Right lobe of liver (tissue), 6 donors: ENCODE results near the gene TLR10. TPM values are rescaled to one million over a fixed set of nuclear protein-coding genes. Genes with fewer than 3 reads are reported as not detected.

Source experiments
- ATAC-seq, 4 donors: fragments of 200-7000 bp; cut with Tn5 transposase; one replicate each; pipeline ENCODE4 v1.9.1; 2020; ENCODE audit warnings: mild to moderate bottlenecking in 4 of 4, moderate library complexity in 4 of 4
- DNase-seq, 3 donors: peaks; one replicate each; pipeline ENCODE4 v3.0.0-alpha.2; 2020
- H3K27ac ChIP-seq, 3 donors: fragments of 200-600 bp; one replicate each; pipeline ENCODE4 v1.8.0; 2022
- H3K27me3 ChIP-seq, 2 donors: fragments of 200-600 bp; one replicate each; pipeline ENCODE4 v1.8.0; 2022
- H3K36me3 ChIP-seq, 4 donors: fragments of 200-600 bp; sonication (generic) in 1 of 4; one replicate each; pipeline versions ENCODE4 v1.5.1 to v1.8.0; 2017 to 2022; ENCODE audit warnings: control low read depth in 1 of 4
- H3K4me1 ChIP-seq, 4 donors: fragments of 200-600 bp; sonication (generic) in 1 of 4; one replicate each; pipeline versions ENCODE4 v1.5.1 to v1.8.0; 2017 to 2022; ENCODE audit warnings: control low read depth in 1 of 4
- H3K4me3 ChIP-seq, 3 donors: fragments of 200-600 bp; one replicate each; pipeline ENCODE4 v1.8.0; 2022
- H3K9me3 ChIP-seq, 4 donors: fragments of 200-600 bp; sonication (generic) in 1 of 4; one replicate each; pipeline versions ENCODE4 v1.5.1 to v1.8.0; 2017 to 2022; ENCODE audit warnings: control low read depth in 1 of 4
- POLR2A ChIP-seq: fragments of 450-650 bp; IDR thresholded peaks from one replicate; pipeline ENCODE4 v1.6.1; 2017; ENCODE audit warnings: antibody characterized with exemption, mild to moderate bottlenecking
- WGBS: methylation state at CpG from one replicate; pipeline ENCODE4 v1.1.6; 2018; ENCODE audit warnings: low coverage, low lambda C conversion rate; ENCODE audit not compliant: insufficient coverage; ENCODE audit errors: missing lambda C conversion rate; 5-methylcytosine and 5-hydroxymethylcytosine counted together
- intact Hi-C, 2 donors: fragments of 100-400 bp; cut with DNase I; formaldehyde crosslinking; loops; one replicate each; pipeline versions ENCODE4 v1.11.2 to v1.14.1; 2022
- total RNA-seq, 6 experiments: library from RNA; depleted of rRNA in 2 of 6; stranded (reverse); fragments of >200 nt in 2 of 6; fragmentation: NEBNext Ultra II Directional in 3 of 6; extraction: Animal tissue kit (Norgen Biotek cat#: 25700) in 3 of 6; gene quantifications; one replicate each; pipeline versions ENCODE4 v1.1.0 to v1.2.4, GENCODE V29; 2016 to 2023
- TF ChIP-seq, protein P1 (sequence below), 4 donors: fragments of 200-600 bp in 3 of 4; fragments of 450-650 bp in 1 of 4; IDR thresholded peaks; one replicate each; pipeline versions ENCODE4 v1.5.1 to v1.8.0; 2016 to 2022; ENCODE audit warnings: antibody characterized with exemption in 4 of 4, mild to moderate bottlenecking in 2 of 4
- donor health status: DM: no; HTN: yes; CAD: no.
- donor health status: DM: no; HTN: no; CAD: no.
- donor health status: DM: no; HTN: no; CAD: no.
- donor health status: DM: no; HTN: yes; CAD: no.
- donor health status: DM: no; HTN: yes; CAD: no.

TLR10 gene
- total RNA-seq, 6 experiments from 2014 or later: 0.16 to 0.68 (median 0.39) TPM; not detected in 2

DNA sequence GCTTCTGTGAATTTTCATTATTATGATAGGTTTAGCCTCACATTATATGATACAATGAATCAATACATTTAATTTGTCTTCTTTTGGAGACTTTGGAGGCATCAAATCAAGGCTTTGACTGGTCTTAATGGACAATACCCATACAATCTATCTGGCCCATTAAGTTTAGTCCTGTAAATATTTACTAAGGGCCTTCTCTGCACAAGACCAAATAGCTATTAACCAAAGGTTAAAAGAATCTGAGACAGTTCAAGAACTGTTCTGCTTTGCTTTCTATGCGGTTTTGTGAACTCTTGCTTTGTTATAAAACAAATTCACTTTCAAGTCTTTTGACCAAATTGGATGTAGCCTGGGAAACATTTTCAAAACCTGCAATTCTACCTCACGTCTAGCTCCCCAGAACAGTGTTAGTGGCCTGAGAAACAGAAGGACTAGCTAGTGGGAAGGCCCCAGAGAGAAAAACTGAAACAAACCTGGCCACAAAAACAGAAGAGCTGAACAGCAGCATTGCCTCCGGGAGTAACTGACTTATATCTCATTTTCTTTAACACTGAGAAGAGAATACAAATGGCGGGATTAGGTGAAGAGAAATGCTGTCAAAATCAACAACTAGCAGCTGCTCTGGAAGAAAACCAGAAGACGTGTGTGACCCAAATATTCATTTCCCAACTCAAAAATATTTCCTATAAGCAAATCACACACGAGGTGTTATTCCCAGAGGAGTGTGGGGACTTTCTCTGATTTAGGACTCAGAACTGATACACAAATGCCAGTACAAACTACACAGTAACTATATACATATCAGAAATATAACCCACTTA lies 21.3 kb upstream of the TLR10 start:
- peak; percentile 59 to 71 (median 70) for ATAC-seq
- Histone ChIP-seq H3K9me3 (no peaks in the 10 kb centered on the region), H3K36me3 (no peaks in the 10 kb centered on the region), H3K27ac (peak overlapping the region; percentile 74 to 84 (median 82)), H3K4me3 (peak overlapping the region; percentile 8 to 42 (median 31)), H3K27me3 (no peaks in the 10 kb centered on the region), H3K4me1 (peaks cover 0 to 5% (median 0%) of the 10 kb centered on the region in 4 donors)
- WGBS: 8% methylated on average over 6 of the region's 6 CpGs
- TF ChIP-seq POLR2A: no peak
- TF ChIP-seq, protein P1, sequence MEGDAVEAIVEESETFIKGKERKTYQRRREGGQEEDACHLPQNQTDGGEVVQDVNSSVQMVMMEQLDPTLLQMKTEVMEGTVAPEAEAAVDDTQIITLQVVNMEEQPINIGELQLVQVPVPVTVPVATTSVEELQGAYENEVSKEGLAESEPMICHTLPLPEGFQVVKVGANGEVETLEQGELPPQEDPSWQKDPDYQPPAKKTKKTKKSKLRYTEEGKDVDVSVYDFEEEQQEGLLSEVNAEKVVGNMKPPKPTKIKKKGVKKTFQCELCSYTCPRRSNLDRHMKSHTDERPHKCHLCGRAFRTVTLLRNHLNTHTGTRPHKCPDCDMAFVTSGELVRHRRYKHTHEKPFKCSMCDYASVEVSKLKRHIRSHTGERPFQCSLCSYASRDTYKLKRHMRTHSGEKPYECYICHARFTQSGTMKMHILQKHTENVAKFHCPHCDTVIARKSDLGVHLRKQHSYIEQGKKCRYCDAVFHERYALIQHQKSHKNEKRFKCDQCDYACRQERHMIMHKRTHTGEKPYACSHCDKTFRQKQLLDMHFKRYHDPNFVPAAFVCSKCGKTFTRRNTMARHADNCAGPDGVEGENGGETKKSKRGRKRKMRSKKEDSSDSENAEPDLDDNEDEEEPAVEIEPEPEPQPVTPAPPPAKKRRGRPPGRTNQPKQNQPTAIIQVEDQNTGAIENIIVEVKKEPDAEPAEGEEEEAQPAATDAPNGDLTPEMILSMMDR (IDR thresholded peaks at IDR 0.05): no peak
- intact Hi-C loops: no loop called here
- DNase-seq: no peak

GRCh38 chr4:38802561-38803355 lies 20.0 kb upstream of the TLR10 start:
- WGBS: 93% methylated on average over 10 of the region's 15 CpGs
- Histone ChIP-seq H3K9me3 (no peaks in the 10 kb centered on the region), H3K4me1 (peaks cover 0 to 5% (median 0%) of the 10 kb centered on the region in 4 donors), H3K4me3 (peak overlapping the region; percentile 8 to 42 (median 31)), H3K27me3 (no peaks in the 10 kb centered on the region), H3K36me3 (peaks cover 0 to 8% (median 0%) of the 10 kb centered on the region in 4 donors), H3K27ac (peak overlapping the region in 1 of 3 donors; percentile 82)
- TF ChIP-seq, protein P1 (IDR thresholded peaks at IDR 0.05): no peak
- no peak for TF ChIP-seq POLR2A
- no peak for ATAC-seq
- DNase-seq: no peak
- intact Hi-C loops: no loop called here

DNA sequence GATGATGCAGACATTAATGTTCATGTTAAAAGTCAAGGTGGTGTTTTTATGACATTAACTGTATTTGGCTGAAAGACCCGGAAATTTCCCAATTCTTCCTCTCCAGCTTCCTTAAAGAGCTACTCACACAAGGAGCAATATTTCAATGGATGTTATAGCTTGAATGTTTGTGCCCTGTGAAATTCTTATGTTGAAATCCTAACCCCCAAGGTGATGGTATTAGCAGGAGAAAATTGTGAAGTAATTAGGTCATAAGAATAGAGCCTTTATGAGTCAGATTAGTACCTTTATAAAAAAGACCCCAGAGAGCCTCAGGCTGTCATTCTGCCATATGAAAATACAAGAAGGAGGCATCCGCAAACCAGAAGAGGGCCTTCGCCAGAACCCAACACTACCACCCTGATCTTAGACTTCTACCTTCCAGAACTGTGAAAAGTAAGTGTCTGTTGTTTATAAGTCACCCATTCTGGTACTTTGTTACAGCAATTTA lies 18.2 kb upstream of the TLR10 start:
- WGBS: 86% methylated on average over 3 of the region's 3 CpGs
- TF ChIP-seq, protein P1 (IDR thresholded peaks at IDR 0.05): no peak
- TF ChIP-seq POLR2A: no peak
- intact Hi-C loops: no loop called here
- Histone ChIP-seq H3K27me3 (no peaks in the 10 kb centered on the region), H3K27ac (no peak overlapping the region), H3K4me1 (peaks cover 0 to 5% (median 0%) of the 10 kb centered on the region in 4 donors), H3K4me3 (no peak overlapping the region), H3K36me3 (peaks cover 0 to 10% (median 0%) of the 10 kb centered on the region in 4 donors), H3K9me3 (no peaks in the 10 kb centered on the region)
- DNase-seq: no peak
- no peak for ATAC-seq

- no peaks in the 10 kb centered on the region for H3K27me3 ChIP-seq
- intact Hi-C loops: no loop called here
- H3K4me1 ChIP-seq: peaks cover 0 to 5% (median 0%) of the 10 kb centered on the region in 4 donors
- H3K4me3 ChIP-seq: no peak overlapping the region
- TF ChIP-seq POLR2A: no peak
- TF ChIP-seq, protein P1 (IDR thresholded peaks at IDR 0.05): no peak
- no peaks in the 10 kb centered on the region for H3K9me3 ChIP-seq
- DNase-seq: no peak
- 85% methylated on average over 2 of the region's 2 CpGs for WGBS
- H3K36me3 ChIP-seq: peaks cover 0 to 10% (median 0%) of the 10 kb centered on the region in 4 donors
- H3K27ac ChIP-seq: no peak overlapping the region
- ATAC-seq: no peak
Measured at GRCh38 chr4:38800366-38800765, 17.6 kb upstream of the TLR10 start.
